ENCODE results near the gene LAP3. TPM values are rescaled to one million over a fixed set of nuclear protein-coding genes. Genes with fewer than 3 reads are reported as not detected.

LAP3 gene
- total RNA-seq, 1 donor from 2014 or later, result 55.6 TPM

DNA sequence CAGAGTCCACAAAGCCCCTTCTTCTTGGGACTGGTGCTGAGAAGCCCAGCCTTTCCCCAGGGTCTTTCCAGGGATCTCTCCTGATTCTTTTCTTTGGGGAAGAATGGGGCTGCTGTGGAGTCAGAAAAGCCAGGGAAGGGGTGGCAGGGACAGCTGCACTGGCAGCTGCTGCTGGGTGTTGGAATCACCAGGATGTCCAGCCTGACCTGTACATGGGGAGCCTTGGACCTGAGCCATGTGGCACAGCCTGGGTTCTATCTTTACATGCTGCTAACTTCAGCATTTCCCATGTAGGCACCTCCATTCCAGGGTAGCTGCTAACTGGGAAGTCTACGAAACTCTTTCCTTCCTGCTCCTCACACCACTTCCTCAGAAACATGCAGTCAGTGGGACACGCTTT lies 73.4 kb downstream of the LAP3 start:
- no peak for ATAC-seq
- DNase-seq, result no peak
- intact Hi-C loops (cut with micrococcal nuclease), result no loop called here

DNA sequence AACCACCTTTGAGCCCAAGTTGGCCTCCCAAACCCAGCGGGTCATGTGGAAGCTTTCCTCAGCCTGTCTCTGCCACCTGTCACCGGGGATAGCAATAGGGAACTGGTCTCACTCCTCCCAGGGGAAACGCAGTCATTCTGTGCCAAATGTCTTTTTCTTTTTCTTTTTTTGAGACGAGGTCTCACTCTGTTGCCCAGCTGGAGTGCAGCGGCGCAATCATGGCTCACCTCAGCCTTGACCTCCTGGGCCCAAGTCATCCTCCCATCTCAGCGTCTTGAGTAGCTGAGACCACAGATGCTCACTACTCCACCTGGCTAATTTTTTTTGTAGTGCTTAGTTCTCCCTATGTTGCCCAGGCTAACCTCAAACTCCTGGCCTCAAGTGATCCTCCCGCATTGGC lies 77.7 kb downstream of the LAP3 start:
- DNase-seq (no peak), ATAC-seq (no peak)
- intact Hi-C loops (cut with micrococcal nuclease), result no loop called here

DNA sequence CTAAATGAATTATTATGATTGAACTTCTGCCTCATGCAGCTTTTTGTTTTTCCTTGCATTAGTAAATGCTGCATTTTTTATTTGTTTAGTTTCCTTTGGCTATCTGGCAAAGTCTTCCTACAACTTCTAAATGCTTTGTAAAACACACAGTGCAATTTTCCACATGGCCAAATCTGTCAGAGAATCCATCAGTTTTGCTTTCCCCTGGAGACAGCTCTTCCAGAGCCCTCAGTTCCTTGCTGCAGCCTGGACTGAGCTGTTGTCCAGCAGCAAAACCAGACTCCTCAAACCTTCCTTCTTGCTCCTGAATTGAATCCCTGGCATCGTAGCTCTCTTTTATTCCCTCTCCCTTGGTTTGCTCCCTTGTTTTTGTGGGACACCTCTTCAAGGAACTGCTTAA lies 80.1 kb downstream of the LAP3 start:
- intact Hi-C loops (cut with micrococcal nuclease), result no loop called here
- DNase-seq, result no peak
- ATAC-seq, result no peak

Other genes with a start within 250 kb of the LAP3 start
- gene QDPR, start 65.1 kb upstream of the LAP3 start, total RNA-seq, result 53.6 TPM
- not detected for gene CLRN2, start 62.0 kb upstream of the LAP3 start, total RNA-seq
- gene MED28, start 37.4 kb downstream of the LAP3 start, total RNA-seq, result 23.4 TPM
- gene FAM184B, start 204.4 kb downstream of the LAP3 start, total RNA-seq, result not detected
- gene DCAF16, start 233.6 kb downstream of the LAP3 start, total RNA-seq, result 17.0 TPM
- gene NCAPG, start 233.8 kb downstream of the LAP3 start, total RNA-seq, result 0.72 TPM

Measured in left ventricle myocardium superior (tissue), 1 donor.